Nephron progenitor cell (in vitro differentiated cells): ENCODE data around the gene KDM7A.

Source experiments
- DNase-seq: peaks from one replicate; pipeline ENCODE4 v3.0.0; 2021
- H3K27ac Mint-ChIP-seq: 2 replicates; pipeline ENCODE4 v1.8.0; 2021; ENCODE audit warnings: mild to moderate bottlenecking, moderate library complexity, mixed read lengths
- H3K27me3 Mint-ChIP-seq: 2 replicates; pipeline ENCODE4 v1.8.0; 2021; ENCODE audit warnings: mild to moderate bottlenecking, low read depth, mixed read lengths; ENCODE audit not compliant: poor library complexity
- H3K36me3 Mint-ChIP-seq: 2 replicates; pipeline ENCODE4 v1.8.0; 2021; ENCODE audit warnings: low read depth, mixed read lengths
- H3K4me1 Mint-ChIP-seq: 2 replicates; pipeline ENCODE4 v1.8.0; 2021; ENCODE audit warnings: mixed read lengths
- H3K4me3 Mint-ChIP-seq: 2 replicates; pipeline ENCODE4 v1.8.0; 2021; ENCODE audit warnings: mild to moderate bottlenecking, moderate library complexity, mixed read lengths
- H3K9me3 Mint-ChIP-seq: 2 replicates; pipeline ENCODE4 v1.8.0; 2021; ENCODE audit warnings: mild to moderate bottlenecking, moderate library complexity, mixed read lengths
- TF ChIP-seq, protein P1 (sequence below): fragments of 200-600 bp; sonication (generic); IDR thresholded peaks from 2 replicates; pipeline ENCODE4 v1.5.0; 2021; ENCODE audit warnings: antibody characterized with exemption

The KDM7A gene

DNA sequence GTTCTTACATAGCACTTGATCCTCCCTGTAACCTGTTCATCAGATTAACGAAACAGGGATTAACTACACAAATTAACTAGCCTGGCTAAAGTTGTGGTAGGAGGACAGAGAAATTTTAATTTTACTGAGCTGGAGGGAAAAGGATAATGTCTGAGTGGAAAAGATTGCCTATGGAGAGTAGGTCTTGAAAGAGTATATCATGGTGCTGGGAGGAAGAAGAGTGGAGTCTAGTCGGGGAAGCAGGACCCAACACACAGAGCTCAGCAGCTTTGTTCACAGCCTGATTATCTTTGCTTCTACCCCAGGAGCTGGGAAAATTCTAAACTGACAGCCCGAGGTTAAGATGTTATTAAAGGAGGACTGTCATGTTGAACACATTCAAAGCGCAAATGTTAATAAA lies 6.1 kb upstream of the KDM7A start:
- Mint-ChIP-seq H3K4me3 (no peak overlapping the region), H3K27me3 (peaks cover 23% of the 10 kb centered on the region), H3K27ac (no peak overlapping the region), H3K4me1 (peaks cover 10% of the 10 kb centered on the region), H3K36me3 (no peaks in the 10 kb centered on the region), H3K9me3 (peaks cover 14% of the 10 kb centered on the region)
- no peak for DNase-seq
- TF ChIP-seq, protein P1, sequence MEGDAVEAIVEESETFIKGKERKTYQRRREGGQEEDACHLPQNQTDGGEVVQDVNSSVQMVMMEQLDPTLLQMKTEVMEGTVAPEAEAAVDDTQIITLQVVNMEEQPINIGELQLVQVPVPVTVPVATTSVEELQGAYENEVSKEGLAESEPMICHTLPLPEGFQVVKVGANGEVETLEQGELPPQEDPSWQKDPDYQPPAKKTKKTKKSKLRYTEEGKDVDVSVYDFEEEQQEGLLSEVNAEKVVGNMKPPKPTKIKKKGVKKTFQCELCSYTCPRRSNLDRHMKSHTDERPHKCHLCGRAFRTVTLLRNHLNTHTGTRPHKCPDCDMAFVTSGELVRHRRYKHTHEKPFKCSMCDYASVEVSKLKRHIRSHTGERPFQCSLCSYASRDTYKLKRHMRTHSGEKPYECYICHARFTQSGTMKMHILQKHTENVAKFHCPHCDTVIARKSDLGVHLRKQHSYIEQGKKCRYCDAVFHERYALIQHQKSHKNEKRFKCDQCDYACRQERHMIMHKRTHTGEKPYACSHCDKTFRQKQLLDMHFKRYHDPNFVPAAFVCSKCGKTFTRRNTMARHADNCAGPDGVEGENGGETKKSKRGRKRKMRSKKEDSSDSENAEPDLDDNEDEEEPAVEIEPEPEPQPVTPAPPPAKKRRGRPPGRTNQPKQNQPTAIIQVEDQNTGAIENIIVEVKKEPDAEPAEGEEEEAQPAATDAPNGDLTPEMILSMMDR: no peak

DNA sequence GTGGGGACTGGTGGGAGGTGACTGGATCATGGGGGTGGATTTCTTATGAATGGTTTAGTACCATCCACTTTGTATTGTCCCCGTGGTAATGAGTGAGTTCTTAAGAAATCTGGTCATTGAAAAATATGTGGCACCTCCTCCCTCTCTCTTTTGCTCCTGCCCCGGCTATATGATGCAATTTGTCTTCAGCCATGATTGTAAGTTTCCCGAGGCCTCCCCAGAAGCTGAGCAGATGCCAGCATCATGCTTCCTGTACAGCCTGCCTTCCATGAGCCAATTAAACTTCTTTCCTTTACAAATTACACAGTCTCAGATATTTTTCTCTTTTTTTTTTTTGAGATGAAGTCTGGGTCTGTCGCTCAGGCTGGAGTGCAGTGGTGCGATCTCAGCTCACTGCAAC lies 2.6 kb upstream of the KDM7A start:
- Mint-ChIP-seq H3K27ac (no peak overlapping the region), H3K9me3 (peaks cover 18% of the 10 kb centered on the region), H3K27me3 (peaks cover 29% of the 10 kb centered on the region), H3K4me1 (peaks cover 21% of the 10 kb centered on the region), H3K36me3 (peaks cover 2% of the 10 kb centered on the region), H3K4me3 (no peak overlapping the region)
- TF ChIP-seq, protein P1: no peak
- DNase-seq: no peak

DNA sequence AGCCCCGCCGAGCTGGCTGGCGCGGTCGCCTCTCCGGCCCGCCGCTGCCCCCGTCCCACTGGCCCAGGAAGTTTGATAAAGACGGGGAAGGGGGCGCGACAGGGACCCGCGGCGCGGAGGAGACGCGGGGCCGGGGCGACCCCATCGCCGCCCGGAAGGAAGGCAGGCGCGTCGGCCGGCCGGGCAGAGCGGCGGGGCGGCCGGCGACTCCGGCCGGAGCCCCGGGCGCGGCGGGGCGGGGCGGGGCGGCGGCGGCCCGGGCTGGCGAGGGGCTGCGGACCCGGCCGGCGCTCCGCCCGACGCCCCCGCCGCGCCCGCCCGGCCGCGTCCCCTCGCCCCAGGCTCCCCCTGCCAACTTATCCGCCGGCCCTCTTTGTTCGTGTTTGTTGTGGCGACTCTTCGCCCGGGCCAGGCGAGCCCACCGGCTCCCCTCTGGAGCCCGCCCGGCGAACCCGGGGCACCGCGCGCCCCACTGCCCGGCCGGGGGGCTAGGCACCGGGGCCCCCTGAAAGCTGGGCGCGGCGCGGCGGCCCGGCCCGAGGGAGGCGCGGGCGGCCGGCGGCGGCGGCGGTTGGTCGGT lies 571 bp downstream of the KDM7A start:
- peaks cover 15% of the 10 kb centered on the region for H3K36me3 Mint-ChIP-seq
- peak overlapping the region; percentile 84 for H3K4me3 Mint-ChIP-seq
- H3K27ac Mint-ChIP-seq: no peak overlapping the region
- H3K27me3 Mint-ChIP-seq: peaks cover 12% of the 10 kb centered on the region
- H3K9me3 Mint-ChIP-seq: peaks cover 18% of the 10 kb centered on the region
- TF ChIP-seq, protein P1: no peak
- H3K4me1 Mint-ChIP-seq: peaks cover 32% of the 10 kb centered on the region
- peak; percentile 43 for DNase-seq

DNA sequence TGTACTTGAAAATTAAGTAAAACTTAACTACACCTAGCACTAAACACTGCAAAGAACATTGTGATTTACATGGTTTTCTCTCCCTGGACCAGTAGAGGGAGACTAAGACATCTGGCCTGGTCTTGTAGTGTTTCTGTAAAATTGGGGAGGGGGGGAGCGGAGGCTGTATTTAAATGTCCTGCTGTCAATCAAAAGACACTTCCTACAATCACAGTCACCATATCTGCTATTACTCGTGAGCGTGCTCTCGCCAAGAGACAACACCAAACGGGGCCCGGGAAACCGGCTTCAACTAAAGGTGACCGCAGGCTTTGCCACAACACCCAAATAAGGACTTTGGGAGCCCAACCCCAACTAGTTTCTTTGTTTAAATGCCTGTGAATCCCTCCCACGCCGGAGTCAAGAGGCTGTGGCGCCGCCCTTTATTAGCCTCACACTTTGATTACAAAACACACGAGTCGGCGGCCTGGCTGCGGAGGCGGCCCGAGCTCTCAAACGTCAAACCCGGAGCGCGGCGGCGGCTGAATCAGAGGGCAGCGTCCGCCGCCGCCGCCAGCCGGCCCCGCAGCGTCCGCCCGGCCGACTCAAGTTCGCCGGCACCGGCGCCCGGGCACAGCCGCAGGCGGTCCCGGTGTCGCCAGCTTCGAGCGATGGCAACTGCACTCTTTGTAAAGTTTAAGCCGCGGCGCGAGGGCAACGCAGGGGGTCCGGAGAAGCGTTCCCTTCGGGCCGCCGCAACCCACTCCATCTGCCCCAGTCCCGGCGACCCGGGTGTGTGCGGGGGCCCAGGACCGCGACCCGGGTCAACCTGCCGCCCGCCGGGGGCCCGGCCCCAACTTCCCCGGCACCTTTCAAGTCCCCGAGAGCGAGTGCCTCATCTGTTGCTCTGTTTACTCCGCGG lies 1.3 kb downstream of the KDM7A start:
- Mint-ChIP-seq H3K27ac (peak overlapping the region; percentile 97), H3K9me3 (peaks cover 18% of the 10 kb centered on the region), H3K27me3 (peaks cover 10% of the 10 kb centered on the region), H3K4me3 (peak overlapping the region; percentile 84), H3K36me3 (peaks cover 15% of the 10 kb centered on the region), H3K4me1 (peaks cover 39% of the 10 kb centered on the region)
- peak; percentile 78 for DNase-seq
- TF ChIP-seq, protein P1: peak; percentile 69

DNA sequence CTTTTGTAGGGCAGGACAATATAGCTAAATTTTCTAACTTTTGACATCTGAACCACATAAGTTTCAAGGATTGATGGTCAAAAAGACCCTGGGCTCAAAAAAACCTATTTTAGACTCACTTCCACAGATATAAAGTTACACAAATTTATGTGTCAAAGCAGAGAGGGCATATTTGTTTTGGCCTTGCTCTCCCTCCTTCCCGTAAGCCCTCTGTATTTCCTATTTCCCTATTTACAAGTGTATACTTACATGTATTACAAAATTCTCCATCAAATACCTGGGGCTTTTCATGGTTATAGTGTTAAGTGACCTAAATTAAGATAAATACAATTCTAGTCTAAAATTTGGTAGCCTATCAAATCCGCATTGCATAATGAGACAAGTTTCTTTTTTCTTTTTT lies 2.6 kb downstream of the KDM7A start:
- peaks cover 46% of the 10 kb centered on the region for H3K4me1 Mint-ChIP-seq
- peaks cover 13% of the 10 kb centered on the region for H3K9me3 Mint-ChIP-seq
- peak overlapping the region; percentile 84 for H3K4me3 Mint-ChIP-seq
- H3K27me3 Mint-ChIP-seq: peaks cover 7% of the 10 kb centered on the region
- H3K36me3 Mint-ChIP-seq: peaks cover 15% of the 10 kb centered on the region
- no peak overlapping the region for H3K27ac Mint-ChIP-seq
- DNase-seq: no peak
- TF ChIP-seq, protein P1: no peak
